GM23338 (cell line): ENCODE data around the gene C19orf81. TPM values are rescaled to one million over a fixed set of nuclear protein-coding genes. Genes with fewer than 3 reads are reported as not detected.

Experiments used
- ATAC-seq: fragments of 200-7000 bp; cut with Tn5 transposase; 3 replicates; pipeline ENCODE4 v1.9.1; 2020
- DNase-seq: peaks from one replicate; pipeline ENCODE4 v3.0.0-alpha.2; 2015; ENCODE audit warnings: low spot score
- H2AFZ ChIP-seq: fragments of 200-600 bp; sonication (generic); 2 replicates; pipeline ENCODE4 v1.8.0; 2016; ENCODE audit warnings: antibody characterized with exemption, mild to moderate bottlenecking, moderate library complexity
- H3F3A ChIP-seq: fragments of 200-600 bp; sonication (generic); replicated peaks from 2 replicates; pipeline ENCODE4 v1.8.0; 2017; ENCODE audit warnings: antibody characterized with exemption, mixed run types, low read depth
- H3K27ac ChIP-seq: fragments of 200-600 bp; sonication (generic); 2 replicates; pipeline ENCODE4 v1.6.1; 2016; ENCODE audit warnings: low read depth
- H3K27me3 ChIP-seq: fragments of 200-600 bp; sonication (generic); 2 replicates; pipeline ENCODE4 v1.8.0; 2016; ENCODE audit warnings: mild to moderate bottlenecking, mixed run types, moderate library complexity; ENCODE audit not compliant: insufficient read depth
- H3K36me3 ChIP-seq: fragments of 200-600 bp; sonication (generic); 2 replicates; pipeline ENCODE4 v1.8.0; 2016; ENCODE audit warnings: mild to moderate bottlenecking; ENCODE audit not compliant: insufficient read depth
- H3K4me1 ChIP-seq: fragments of 200-600 bp; sonication (generic); 2 replicates; pipeline ENCODE4 v1.8.0; 2016; ENCODE audit warnings: mild to moderate bottlenecking, moderate library complexity; ENCODE audit not compliant: insufficient read depth
- H3K4me2 ChIP-seq: fragments of 200-600 bp; sonication (generic); 2 replicates; pipeline ENCODE4 v1.7.1; 2017; ENCODE audit warnings: mixed run types
- H3K4me3 ChIP-seq: fragments of 200-600 bp; sonication (generic); 2 replicates; pipeline ENCODE4 v1.6.1; 2016; ENCODE audit warnings: mixed run types
- H3K79me2 ChIP-seq: fragments of 200-600 bp; sonication (generic); replicated peaks from 2 replicates; pipeline ENCODE4 v1.8.0; 2017; ENCODE audit warnings: mild to moderate bottlenecking; ENCODE audit not compliant: insufficient read depth
- H3K9me2 ChIP-seq: fragments of 200-600 bp; sonication (generic); 2 replicates; pipeline ENCODE4 v1.8.0; 2017; ENCODE audit not compliant: insufficient read depth
- H4K20me1 ChIP-seq: fragments of 200-600 bp; sonication (generic); replicated peaks from 2 replicates; pipeline ENCODE4 v1.8.0; 2017; ENCODE audit warnings: mild to moderate bottlenecking; ENCODE audit not compliant: insufficient read depth
- H3K27ac Mint-ChIP-seq: 2 replicates; pipeline ENCODE4 v1.8.0; 2020; ENCODE audit warnings: inconsistent platforms, mild to moderate bottlenecking, moderate library complexity, mixed read lengths
- H3K27me3 Mint-ChIP-seq: 3 replicates; pipeline ENCODE4 v1.8.0; 2022; ENCODE audit warnings: low read depth, mild to moderate bottlenecking, moderate library complexity, mixed read lengths, inconsistent platforms; ENCODE audit not compliant: insufficient read depth, poor library complexity
- H3K36me3 Mint-ChIP-seq: 3 replicates; pipeline ENCODE4 v1.8.0; 2021; ENCODE audit warnings: low read depth, mild to moderate bottlenecking, inconsistent platforms, moderate library complexity, mixed read lengths
- H3K4me1 Mint-ChIP-seq: 3 replicates; pipeline ENCODE4 v1.8.0; 2020; ENCODE audit warnings: mild to moderate bottlenecking, inconsistent platforms, mixed read lengths
- H3K4me3 Mint-ChIP-seq: 3 replicates; pipeline ENCODE4 v1.8.0; 2021; ENCODE audit warnings: moderate library complexity, mild to moderate bottlenecking, inconsistent platforms, mixed read lengths
- H3K9me3 Mint-ChIP-seq: 3 replicates; pipeline ENCODE4 v1.8.0; 2020; ENCODE audit warnings: moderate library complexity, mild to moderate bottlenecking, inconsistent platforms, mixed read lengths
- CREB1 ChIP-seq: fragments of 250-450 bp; sonication (Bioruptor Pico); IDR thresholded peaks from 2 replicates; pipeline ENCODE4 v1.5.0; 2020; ENCODE audit warnings: low read depth, mild to moderate bottlenecking, moderate library complexity
- CTCF ChIP-seq, 2 experiments: fragments of 200-600 bp in 1 of 2; sonication (generic) in 1 of 2; conservative IDR thresholded peaks; 2 replicates each; pipeline versions ENCODE4 v1.5.1 to v1.6.1; 2016 to 2017; ENCODE audit warnings: antibody characterized with exemption in 2 of 2, low read depth in 2 of 2, mild to moderate bottlenecking in 2 of 2, moderate library complexity in 1 of 2
- ETS1 ChIP-seq: IDR thresholded peaks from 2 replicates; pipeline ENCODE4 v1.6.1; 2016; ENCODE audit warnings: antibody characterized with exemption
- EZH2 ChIP-seq: fragments of 200-600 bp; sonication (generic); IDR thresholded peaks from one replicate; pipeline ENCODE4 v1.8.0; 2017; ENCODE audit warnings: antibody characterized with exemption, mild to moderate bottlenecking, low read depth; ENCODE audit not compliant: unreplicated experiment
- EZH2phosphoT487 ChIP-seq: fragments of 200-600 bp; sonication (generic); IDR thresholded peaks from one replicate; pipeline ENCODE4 v1.8.1; 2018; ENCODE audit warnings: antibody characterized with exemption; ENCODE audit not compliant: unreplicated experiment
- JUNB ChIP-seq: IDR thresholded peaks from one replicate; pipeline ENCODE4 v1.6.1; 2016; ENCODE audit warnings: antibody characterized with exemption; ENCODE audit not compliant: unreplicated experiment
- NANOG ChIP-seq: IDR thresholded peaks from 2 replicates; pipeline ENCODE4 v1.6.1; 2016; ENCODE audit warnings: antibody characterized with exemption, borderline replicate concordance
- POLR2AphosphoS5 ChIP-seq: IDR thresholded peaks from 2 replicates; pipeline ENCODE4 v1.6.1; 2016; ENCODE audit warnings: antibody characterized with exemption, low read depth
- REST ChIP-seq: IDR thresholded peaks from one replicate; pipeline ENCODE4 v1.6.1; 2018; ENCODE audit warnings: antibody characterized with exemption; ENCODE audit not compliant: unreplicated experiment
- STAT1 ChIP-seq: IDR thresholded peaks from one replicate; pipeline ENCODE4 v1.6.1; 2016; ENCODE audit warnings: antibody characterized with exemption; ENCODE audit not compliant: unreplicated experiment
- ZNF114 ChIP-seq: fragments of 250-450 bp; sonication (Bioruptor Pico); IDR thresholded peaks from 2 replicates; pipeline ENCODE4 v1.5.0; 2020; ENCODE audit warnings: mild to moderate bottlenecking, moderate library complexity
- ZNF331 ChIP-seq: fragments of 250-450 bp; sonication (Bioruptor Pico); IDR thresholded peaks from 2 replicates; pipeline ENCODE4 v1.5.0; 2020; ENCODE audit warnings: low read depth, mild to moderate bottlenecking, moderate library complexity
- ZNF462 ChIP-seq: fragments of 250-450 bp; sonication (Bioruptor Pico); IDR thresholded peaks from 2 replicates; pipeline ENCODE4 v1.5.0; 2020; ENCODE audit warnings: mild to moderate bottlenecking, moderate library complexity
- polyA plus RNA-seq: library from polyadenylated mRNA; unstranded; fragments of >200 nt; fragmentation: Nextera tagmentation; extraction: Ambion mirVana; gene quantifications from 2 replicates; pipeline ENCODE4 v1.2.1, GENCODE V29; 2016
- total RNA-seq: library from RNA; depleted of rRNA; stranded (reverse); fragments of >200 nt; shearing (Covaris generic); gene quantifications from 2 replicates; pipeline ENCODE4 v1.2.3, GENCODE V29; 2014

The C19orf81 gene
- total and polyA plus RNA-seq, 2 experiments from 2014 or later: 23.2 to 54.3 TPM

- H3K4me3 Mint-ChIP-seq: no peak overlapping the region
- H3K9me3 Mint-ChIP-seq: peaks cover 50% of the 10 kb centered on the region
- H3K4me1 Mint-ChIP-seq: no peaks in the 10 kb centered on the region
- Histone ChIP-seq H4K20me1 (no peaks in the 10 kb centered on the region), H3K4me1 (peaks cover 9% of the 10 kb centered on the region; the same call in 1 of the 2 replicates), H3K4me3 (peak overlapping the region; percentile 90), H3K4me2 (peak overlapping the region; percentile 93), H3K27ac (no peak overlapping the region), H3K36me3 (no peaks in the 10 kb centered on the region), H3K9me2 (no peaks in the 10 kb centered on the region), H3K79me2 (no peaks in the 10 kb centered on the region), H3K27me3 (peaks cover 30% of the 10 kb centered on the region), H2AFZ (peak overlapping the region; percentile 99), H3F3A (no peaks in the 10 kb centered on the region; the same call in 1 of the 2 replicates)
- peaks cover 13% of the 10 kb centered on the region for H3K27me3 Mint-ChIP-seq
- TF ChIP-seq JUNB (no peak), ETS1 (no peak), REST (no peak), POLR2AphosphoS5 (no peak), EZH2phosphoT487 (no peak), STAT1 (no peak), CREB1 (CRISPR knock-in tag) (no peak), ZNF114 (CRISPR knock-in tag) (no peak), EZH2 (no peak), NANOG (no peak), CTCF (conservative IDR thresholded peaks at IDR 0.05; ENCODE audit: low read depth in 2 of 2) (no peak), ZNF331 (CRISPR knock-in tag) (no peak), ZNF462 (CRISPR knock-in tag) (no peak)
- DNase-seq: no peak
- peaks cover 48% of the 10 kb centered on the region for H3K36me3 Mint-ChIP-seq
- no peak overlapping the region for H3K27ac Mint-ChIP-seq
- no peak for ATAC-seq
These were observed 8.9 kb upstream of the C19orf81 start for GRCh38 chr19:50640368-50640767.
